Dendritic cell treated with granulocyte-macrophage colony-stimulating factor and Interleukin-4, amounts not matched to agents 40 ng/mL and 50 ng/mL, for 4 days (primary cell): ENCODE results near the gene NPTX1.

ENCODE experiments used
- H3K27ac Mint-ChIP-seq: one replicate; pipeline ENCODE4 v1.8.0; 2022; ENCODE audit warnings: mild to moderate bottlenecking, mixed read lengths
- H3K27me3 Mint-ChIP-seq: one replicate; pipeline ENCODE4 v1.8.0; 2022; ENCODE audit warnings: mild to moderate bottlenecking, mixed read lengths
- H3K36me3 Mint-ChIP-seq: one replicate; pipeline ENCODE4 v1.8.0; 2022; ENCODE audit warnings: low read depth, mixed read lengths
- H3K4me1 Mint-ChIP-seq: one replicate; pipeline ENCODE4 v1.8.0; 2022; ENCODE audit warnings: low read depth, mixed read lengths
- H3K4me3 Mint-ChIP-seq: one replicate; pipeline ENCODE4 v1.8.0; 2022; ENCODE audit warnings: mild to moderate bottlenecking, moderate library complexity, mixed read lengths
- H3K9me3 Mint-ChIP-seq: one replicate; pipeline ENCODE4 v1.8.0; 2022; ENCODE audit warnings: mixed read lengths
- intact Hi-C: fragments of 100-400 bp; cut with micrococcal nuclease; formaldehyde crosslinking; loops from one replicate; pipeline ENCODE4 v1.15.0; 2022

Gene NPTX1

DNA sequence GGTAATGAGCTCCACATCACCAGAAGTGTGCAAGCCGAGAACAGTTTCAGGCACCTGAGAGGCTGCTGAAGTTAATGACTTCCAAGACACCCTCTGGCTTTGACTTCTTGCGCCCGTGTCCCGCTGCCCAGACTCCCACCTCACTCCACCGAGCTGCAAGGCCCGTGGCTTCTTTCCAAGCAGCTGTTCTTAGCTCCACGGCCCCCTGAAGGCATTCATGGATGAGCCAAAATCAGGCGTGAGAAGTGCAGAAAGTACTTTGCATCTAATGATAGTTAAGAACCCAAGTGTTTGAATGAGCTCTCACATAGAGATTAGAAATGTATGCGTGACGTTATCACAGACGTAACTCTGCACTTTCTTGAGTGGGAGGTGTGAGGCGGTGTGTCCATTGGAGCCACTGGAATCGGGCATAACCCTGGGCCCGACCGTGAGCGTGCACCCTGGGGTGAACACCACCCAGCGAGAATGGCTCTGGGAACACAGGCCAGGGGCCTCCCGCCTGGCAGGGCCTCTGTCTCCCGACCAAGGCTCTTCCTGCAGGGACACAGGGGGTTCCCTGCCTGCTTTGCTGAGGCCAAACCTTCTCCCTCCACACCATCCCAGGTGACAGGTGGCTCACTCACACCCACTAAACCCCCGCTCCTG, 11.0 kb downstream of the NPTX1 start:
- H3K9me3 Mint-ChIP-seq, result no peaks in the 10 kb centered on the region
- intact Hi-C loops, result no loop called here

DNA sequence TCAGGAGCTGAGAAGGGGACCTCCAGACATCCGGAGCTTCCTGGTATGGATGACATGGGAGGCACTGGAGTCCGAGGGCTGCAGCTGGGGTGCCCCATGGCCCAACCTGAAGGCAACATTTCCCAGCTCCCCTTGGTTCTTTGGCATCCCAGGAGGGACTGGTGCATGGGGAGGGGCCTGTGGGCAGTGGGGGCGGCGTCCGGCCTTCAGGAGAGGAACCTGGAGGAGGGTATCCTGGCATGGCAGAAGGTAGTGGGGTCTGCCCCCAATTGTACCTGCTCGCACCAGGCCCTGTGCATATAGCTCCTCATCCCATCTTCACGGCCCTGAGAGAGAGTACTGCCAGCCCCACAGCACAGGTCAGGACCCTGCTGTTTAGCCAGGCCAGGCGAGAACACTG, 11.9 kb downstream of the NPTX1 start:
- Mint-ChIP-seq H3K27me3 (peaks cover 70% of the 10 kb centered on the region), H3K4me3 (no peak overlapping the region), H3K36me3 (no peaks in the 10 kb centered on the region), H3K9me3 (no peaks in the 10 kb centered on the region), H3K27ac (no peak overlapping the region), H3K4me1 (no peaks in the 10 kb centered on the region)
- intact Hi-C loops, result no loop called here

More for the DNA sequence above, 11.0 kb downstream of the NPTX1 start:
- peaks cover 74% of the 10 kb centered on the region for H3K27me3 Mint-ChIP-seq
- no peak overlapping the region for H3K27ac Mint-ChIP-seq
- H3K36me3 Mint-ChIP-seq, result no peaks in the 10 kb centered on the region
- H3K4me1 Mint-ChIP-seq, result no peaks in the 10 kb centered on the region
- no peak overlapping the region for H3K4me3 Mint-ChIP-seq

DNA sequence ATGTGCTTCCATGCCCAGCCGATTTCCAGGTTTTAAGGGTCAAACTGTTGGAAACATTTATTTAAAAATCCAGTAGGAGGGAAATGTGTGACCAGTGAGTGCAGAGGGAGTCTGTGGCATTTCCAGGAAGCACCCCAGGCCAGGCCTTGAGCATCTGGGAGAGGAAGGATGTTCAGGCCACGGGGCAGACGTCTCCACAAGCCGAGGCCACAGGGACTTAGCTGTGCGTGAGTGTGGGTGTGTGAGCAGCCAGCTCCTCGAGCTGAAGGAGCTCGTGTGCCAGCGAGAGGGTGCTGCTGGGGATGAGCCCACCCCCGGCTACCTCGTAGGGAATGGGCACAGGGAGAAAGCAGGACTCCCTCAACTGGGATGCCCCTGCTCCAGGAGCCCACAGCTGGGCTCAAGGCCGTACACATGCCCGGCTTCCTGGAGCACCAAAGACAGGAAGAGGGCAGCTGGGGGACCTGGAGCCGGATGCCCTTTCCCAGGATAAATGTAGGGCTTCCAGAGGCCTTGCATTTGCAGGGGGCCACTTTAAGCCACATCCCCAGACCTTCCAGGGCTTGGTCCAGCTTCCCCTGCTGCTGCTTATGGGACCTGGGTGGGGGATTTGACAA, 12.5 kb downstream of the NPTX1 start:
- no peak overlapping the region for H3K27ac Mint-ChIP-seq
- no peaks in the 10 kb centered on the region for H3K4me1 Mint-ChIP-seq
- no peaks in the 10 kb centered on the region for H3K36me3 Mint-ChIP-seq
- intact Hi-C loops, result no loop called here
- H3K27me3 Mint-ChIP-seq, result peaks cover 71% of the 10 kb centered on the region
- no peaks in the 10 kb centered on the region for H3K9me3 Mint-ChIP-seq
- H3K4me3 Mint-ChIP-seq, result no peak overlapping the region

DNA sequence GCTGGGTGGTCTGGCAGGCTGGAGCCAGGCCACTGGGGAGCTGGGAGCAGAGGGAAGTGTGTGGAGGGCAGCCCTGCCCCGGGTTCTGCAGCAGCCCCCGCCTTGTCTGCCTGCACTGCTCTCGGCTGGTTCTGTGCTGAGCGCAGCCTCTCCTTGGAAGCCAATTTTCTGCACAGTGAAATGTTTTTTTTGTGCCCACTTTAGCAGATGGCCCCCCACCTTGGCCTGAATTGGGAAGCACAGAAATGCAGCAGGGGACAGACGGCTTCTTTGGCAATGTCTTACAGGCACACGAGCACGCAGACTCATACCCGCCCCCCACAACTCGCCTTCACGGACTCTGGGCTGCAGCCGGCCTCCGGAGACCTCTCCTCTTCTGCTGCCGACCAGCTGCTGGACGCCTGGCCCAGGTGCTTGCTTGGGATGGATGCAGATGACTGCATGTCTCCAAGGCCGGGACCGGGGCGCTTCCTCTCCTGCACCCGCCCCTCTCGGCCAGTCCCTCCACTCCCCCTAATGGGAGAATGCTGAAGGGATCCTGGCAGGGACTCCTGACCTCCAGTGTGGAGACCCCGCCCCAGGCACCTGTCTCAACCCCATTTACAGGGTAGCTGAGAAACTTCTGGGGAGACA, 14.8 kb downstream of the NPTX1 start:
- H3K4me3 Mint-ChIP-seq, result no peak overlapping the region
- no peak overlapping the region for H3K27ac Mint-ChIP-seq
- peaks cover 12% of the 10 kb centered on the region for H3K4me1 Mint-ChIP-seq
- H3K9me3 Mint-ChIP-seq, result no peaks in the 10 kb centered on the region
- no peaks in the 10 kb centered on the region for H3K36me3 Mint-ChIP-seq
- peaks cover 65% of the 10 kb centered on the region for H3K27me3 Mint-ChIP-seq
- intact Hi-C loops, result no loop called here

DNA sequence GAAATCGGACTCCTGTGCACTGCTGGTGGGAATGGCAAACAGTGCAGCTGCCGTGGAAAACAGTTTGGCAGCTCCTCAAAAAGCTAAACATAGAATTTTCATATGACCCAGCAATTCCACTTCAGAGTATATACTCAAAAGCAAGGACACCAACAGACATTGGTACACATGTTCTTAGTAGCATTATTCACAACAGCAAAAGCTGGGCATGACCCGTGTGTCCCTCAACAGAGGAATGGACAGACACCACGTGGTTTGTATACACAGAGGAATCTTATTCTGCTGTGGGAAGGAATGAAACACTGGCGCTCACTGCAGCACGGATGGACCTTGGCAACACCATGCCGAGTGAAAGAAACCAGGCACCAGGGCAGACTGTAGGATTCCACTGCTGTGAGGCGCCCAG, 16.0 kb downstream of the NPTX1 start:
- intact Hi-C loops, result no loop called here
- peaks cover 56% of the 10 kb centered on the region for H3K27me3 Mint-ChIP-seq
- H3K4me1 Mint-ChIP-seq, result peaks cover 13% of the 10 kb centered on the region
- H3K4me3 Mint-ChIP-seq, result no peak overlapping the region
- no peak overlapping the region for H3K27ac Mint-ChIP-seq
- no peaks in the 10 kb centered on the region for H3K36me3 Mint-ChIP-seq
- H3K9me3 Mint-ChIP-seq, result no peaks in the 10 kb centered on the region

DNA sequence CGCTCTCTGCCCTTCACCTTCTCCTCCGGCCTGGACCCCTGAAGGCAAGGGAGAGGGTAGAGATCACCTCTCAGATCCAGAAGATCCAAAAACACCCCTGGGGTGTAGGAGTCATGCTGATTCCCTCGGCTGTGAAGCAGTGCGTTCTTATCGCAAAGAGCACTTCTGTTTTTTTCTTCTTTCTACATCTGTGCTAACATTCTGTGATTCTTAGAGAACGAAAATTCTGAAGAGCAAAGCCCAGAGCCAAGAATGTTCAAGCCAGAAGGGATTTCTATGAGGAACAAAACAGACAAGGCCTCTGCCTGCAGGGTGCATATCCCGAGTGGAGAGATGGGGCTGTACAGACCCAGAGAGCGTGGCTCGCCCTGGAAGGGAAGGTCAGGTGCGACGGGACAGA, 17.2 kb downstream of the NPTX1 start:
- Mint-ChIP-seq H3K9me3 (no peaks in the 10 kb centered on the region), H3K4me1 (peaks cover 18% of the 10 kb centered on the region), H3K27me3 (peaks cover 46% of the 10 kb centered on the region), H3K4me3 (no peak overlapping the region), H3K27ac (no peak overlapping the region), H3K36me3 (peaks cover under 1% of the 10 kb centered on the region)
- intact Hi-C loops, result no loop called here

DNA sequence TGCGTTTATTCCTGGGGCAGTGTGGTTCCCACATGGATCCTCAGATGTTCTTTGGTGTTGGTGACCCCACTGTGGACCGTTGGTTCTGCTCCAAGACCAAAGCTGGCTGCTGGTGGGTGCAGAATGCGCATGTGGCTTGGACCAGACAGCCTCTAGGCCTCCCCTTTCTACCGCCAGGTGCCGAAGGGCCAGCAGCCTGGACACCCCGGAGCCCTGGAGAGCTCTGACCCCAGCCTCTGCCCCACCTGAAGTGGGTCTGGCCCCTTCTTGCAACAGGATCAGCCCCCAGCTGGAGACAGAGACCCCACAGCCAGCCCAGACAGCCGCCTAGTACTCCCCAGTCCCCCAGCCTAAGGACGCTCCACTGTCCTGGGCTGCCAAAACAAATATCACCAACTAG, 18.4 kb downstream of the NPTX1 start:
- Mint-ChIP-seq H3K9me3 (no peaks in the 10 kb centered on the region), H3K36me3 (peaks cover 5% of the 10 kb centered on the region), H3K4me3 (no peak overlapping the region), H3K27me3 (peaks cover 41% of the 10 kb centered on the region), H3K27ac (peak overlapping the region; percentile 2), H3K4me1 (peaks cover 25% of the 10 kb centered on the region)
- intact Hi-C loops, result no loop called here

DNA sequence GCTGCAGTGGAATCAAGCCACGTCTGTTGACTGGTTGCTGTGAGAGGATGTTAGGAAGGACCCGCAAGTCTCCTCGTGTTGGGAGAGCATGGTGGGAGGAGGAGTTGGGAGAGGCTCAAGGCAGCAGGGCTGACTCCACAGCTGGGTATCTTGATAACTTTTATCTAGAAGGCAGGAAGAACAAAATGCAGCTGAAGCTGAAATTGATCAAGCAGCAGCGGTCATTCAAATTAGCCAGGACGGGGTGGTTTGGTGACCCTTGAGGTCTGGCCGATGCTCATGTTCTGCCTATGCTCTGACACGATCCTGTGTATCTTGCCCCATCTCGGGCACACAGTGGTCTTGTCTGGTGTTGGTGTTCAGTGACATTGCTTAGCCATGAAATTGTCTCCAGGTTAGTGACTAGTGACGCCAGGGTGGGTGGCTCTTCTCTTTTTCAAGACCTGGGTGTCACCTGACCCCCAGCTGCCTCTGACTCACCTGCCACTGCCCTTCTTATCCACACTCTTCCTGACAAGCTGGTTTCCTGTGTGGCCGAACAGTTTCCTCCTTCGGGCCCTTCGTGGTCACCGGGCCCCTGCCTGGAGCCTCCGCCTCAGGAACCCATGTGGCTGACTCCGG, 19.1 kb downstream of the NPTX1 start:
- H3K4me3 Mint-ChIP-seq, result no peak overlapping the region
- H3K9me3 Mint-ChIP-seq, result no peaks in the 10 kb centered on the region
- H3K36me3 Mint-ChIP-seq, result peaks cover 5% of the 10 kb centered on the region
- peak overlapping the region; percentile 2 for H3K27ac Mint-ChIP-seq
- H3K27me3 Mint-ChIP-seq, result peaks cover 40% of the 10 kb centered on the region
- intact Hi-C loops, result no loop called here
- H3K4me1 Mint-ChIP-seq, result peaks cover 25% of the 10 kb centered on the region

DNA sequence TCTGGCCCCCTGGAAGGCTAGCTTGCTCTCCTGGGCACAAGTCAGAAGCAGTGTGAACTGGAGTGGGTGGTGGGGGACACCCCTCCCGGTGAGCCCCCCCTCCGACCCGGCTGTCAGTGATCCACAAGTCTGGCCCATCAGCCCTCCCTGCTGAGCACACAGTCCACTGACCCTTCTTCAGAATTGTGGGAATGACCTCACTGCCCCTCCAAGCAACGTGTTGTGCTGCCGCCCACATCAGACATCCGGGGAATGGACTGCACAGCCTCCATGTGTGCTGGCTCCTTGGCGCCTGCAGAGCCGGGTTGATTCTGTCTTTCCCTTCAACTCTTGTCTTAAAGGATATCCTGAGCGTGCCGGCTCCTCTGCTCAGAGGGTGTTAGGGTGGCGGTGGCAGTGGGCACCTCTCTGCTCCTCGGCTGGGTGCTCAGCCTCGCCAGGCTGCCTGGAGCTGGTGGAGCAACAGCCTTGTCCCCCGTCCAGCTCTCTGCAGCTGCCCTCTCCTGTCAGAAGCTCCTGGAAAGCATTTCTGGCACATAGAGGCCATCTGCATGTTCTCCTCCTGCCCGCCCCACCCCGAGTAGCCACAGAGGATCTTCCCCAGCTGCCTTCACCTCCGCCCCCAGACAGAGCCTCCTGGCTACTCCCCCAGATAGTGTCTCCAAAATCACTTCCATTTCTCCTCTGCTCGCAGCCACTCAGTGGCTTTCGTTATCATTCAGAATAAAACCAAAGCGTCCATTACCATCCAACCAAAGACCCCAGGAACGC, 19.8 kb downstream of the NPTX1 start:
- Mint-ChIP-seq H3K27me3 (peaks cover 34% of the 10 kb centered on the region), H3K9me3 (no peaks in the 10 kb centered on the region), H3K4me1 (peaks cover 25% of the 10 kb centered on the region), H3K36me3 (peaks cover 5% of the 10 kb centered on the region), H3K4me3 (no peak overlapping the region), H3K27ac (no peak overlapping the region)
- intact Hi-C loops, result no loop called here

DNA sequence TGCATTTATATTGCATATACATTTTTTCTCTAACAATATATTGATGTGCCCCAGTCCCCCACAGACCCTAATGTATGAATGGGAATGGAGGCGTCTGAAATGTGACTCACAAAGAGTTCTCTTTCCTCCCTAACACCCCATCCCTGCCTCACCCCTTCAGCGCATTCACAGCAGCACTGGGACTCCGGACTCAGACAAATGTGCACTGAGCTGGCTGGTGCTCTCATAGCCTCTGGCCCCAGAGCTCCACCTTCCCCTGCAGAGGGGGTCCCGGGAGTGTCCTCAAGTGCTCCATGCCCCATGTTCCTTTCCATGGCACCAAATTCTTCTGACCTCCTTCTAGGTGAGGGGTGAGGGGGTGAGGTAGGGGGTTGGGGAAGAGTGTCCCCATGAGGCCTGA, 20.6 kb downstream of the NPTX1 start:
- no peak overlapping the region for H3K4me3 Mint-ChIP-seq
- intact Hi-C loops, result loop anchor here (2.0 kb wide), 1 partner anchor 41 kb away; the partner anchor contains the start of gene ENDOV
- peaks cover 5% of the 10 kb centered on the region for H3K36me3 Mint-ChIP-seq
- H3K27ac Mint-ChIP-seq, result peak overlapping the region; percentile 96
- peaks cover 31% of the 10 kb centered on the region for H3K27me3 Mint-ChIP-seq
- H3K9me3 Mint-ChIP-seq, result no peaks in the 10 kb centered on the region
- H3K4me1 Mint-ChIP-seq, result peaks cover 25% of the 10 kb centered on the region

DNA sequence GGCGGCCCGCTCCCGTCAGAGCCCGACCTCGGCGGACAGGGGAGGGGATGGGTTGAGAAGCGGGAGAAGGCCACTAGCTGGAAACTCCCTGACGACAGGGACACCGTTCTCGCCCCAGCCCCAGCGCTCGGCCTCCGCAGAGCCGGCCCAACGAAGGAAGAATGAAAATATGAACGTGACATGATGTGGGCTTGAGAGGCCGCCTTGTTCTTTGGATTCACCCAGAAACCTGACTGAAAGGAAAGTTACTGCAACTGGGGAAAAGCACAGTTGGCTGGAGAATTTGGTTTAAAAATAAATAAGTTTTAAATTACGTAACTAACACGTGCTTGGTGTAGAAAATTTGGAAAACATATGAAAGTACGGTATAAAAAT, 21.1 kb downstream of the NPTX1 start:
- H3K9me3 Mint-ChIP-seq, result no peaks in the 10 kb centered on the region
- H3K4me3 Mint-ChIP-seq, result peak overlapping the region; percentile 89
- peaks cover 5% of the 10 kb centered on the region for H3K36me3 Mint-ChIP-seq
- peak overlapping the region; percentile 96 for H3K27ac Mint-ChIP-seq
- H3K27me3 Mint-ChIP-seq, result peaks cover 27% of the 10 kb centered on the region
- intact Hi-C loops, result loop anchor here (2.0 kb wide), 1 partner anchor 41 kb away; the partner anchor contains the start of gene ENDOV
- H3K4me1 Mint-ChIP-seq, result peaks cover 25% of the 10 kb centered on the region

DNA sequence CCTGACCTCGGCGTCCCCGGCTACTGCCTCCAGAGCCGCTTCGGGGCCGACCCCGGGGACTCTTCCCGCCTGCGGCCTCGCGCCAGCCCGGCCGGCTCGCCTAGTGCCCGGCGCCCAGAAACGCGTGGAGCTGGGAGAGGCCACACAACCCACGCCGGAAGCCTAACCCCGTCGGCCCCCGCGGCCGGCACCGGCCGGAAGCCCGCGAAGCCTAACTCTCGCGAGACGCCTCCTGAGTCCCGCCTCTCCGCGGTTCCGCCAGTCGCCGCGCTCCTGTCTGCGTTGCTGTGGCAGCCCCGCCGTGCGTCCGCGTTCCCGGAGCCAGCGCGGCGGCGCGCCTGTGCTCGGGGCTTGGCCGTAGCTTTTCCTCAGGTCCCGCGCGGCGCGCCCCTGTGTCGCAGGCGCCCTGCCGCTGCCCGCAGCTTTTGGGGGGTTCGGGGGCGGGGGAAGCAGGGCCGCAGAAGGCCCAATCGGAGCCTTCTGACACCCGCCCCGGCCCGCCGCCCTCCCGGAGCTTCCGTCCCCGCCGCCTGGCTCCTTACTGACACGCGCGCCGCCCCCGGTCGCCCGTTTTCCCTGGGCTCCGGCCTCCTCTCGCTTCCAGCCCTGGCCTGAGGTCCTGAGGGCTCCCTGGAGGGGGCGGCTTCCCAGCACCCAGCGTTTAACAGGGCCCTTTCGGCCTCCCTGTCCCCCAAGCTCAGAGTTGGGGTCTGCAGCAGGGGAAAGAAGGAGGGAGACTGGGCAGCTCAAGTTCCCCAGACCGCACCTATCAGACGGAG, 21.7 kb downstream of the NPTX1 start:
- peak overlapping the region; percentile 89 for H3K4me3 Mint-ChIP-seq
- no peaks in the 10 kb centered on the region for H3K9me3 Mint-ChIP-seq
- peaks cover 24% of the 10 kb centered on the region for H3K27me3 Mint-ChIP-seq
- peak overlapping the region; percentile 96 for H3K27ac Mint-ChIP-seq
- H3K4me1 Mint-ChIP-seq, result peaks cover 25% of the 10 kb centered on the region
- intact Hi-C loops, result loop anchor here (2.0 kb wide), 1 partner anchor 40 kb away; the partner anchor contains the start of gene ENDOV
- H3K36me3 Mint-ChIP-seq, result peaks cover 5% of the 10 kb centered on the region

DNA sequence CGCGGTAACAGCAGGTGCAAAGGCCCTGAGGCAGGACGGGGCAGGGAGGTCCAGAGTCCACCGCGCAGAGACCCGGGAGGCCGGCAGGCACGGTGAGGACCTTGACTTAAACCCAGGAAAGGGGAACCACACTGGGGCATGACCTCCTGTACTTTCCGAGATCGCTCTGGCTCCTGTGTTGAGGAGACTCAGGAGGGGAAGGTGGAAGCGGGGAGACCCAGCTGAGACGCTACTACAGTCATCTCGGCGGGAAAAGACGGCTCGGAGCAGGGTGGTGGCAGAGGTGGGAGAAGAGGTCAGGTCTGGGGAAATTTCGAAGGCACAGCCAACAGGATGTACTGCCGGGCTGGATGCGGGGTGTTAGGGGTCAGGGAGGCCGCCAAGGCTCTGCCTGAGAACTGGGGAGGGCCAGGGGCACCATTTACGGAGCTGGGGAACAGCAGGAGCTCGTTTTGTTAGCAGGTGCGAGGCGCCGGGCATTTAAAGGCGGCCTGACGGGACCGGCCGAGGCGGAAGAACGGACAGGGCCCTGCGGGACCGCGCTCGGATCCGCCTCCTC, 22.3 kb downstream of the NPTX1 start:
- peak overlapping the region; percentile 89 for H3K4me3 Mint-ChIP-seq
- peak overlapping the region; percentile 96 for H3K27ac Mint-ChIP-seq
- H3K9me3 Mint-ChIP-seq, result no peaks in the 10 kb centered on the region
- peaks cover 19% of the 10 kb centered on the region for H3K27me3 Mint-ChIP-seq
- peaks cover 25% of the 10 kb centered on the region for H3K4me1 Mint-ChIP-seq
- intact Hi-C loops, result loop anchor here (2.0 kb wide), 1 partner anchor 39 kb away; the partner anchor contains the start of gene ENDOV
- H3K36me3 Mint-ChIP-seq, result peaks cover 5% of the 10 kb centered on the region
